HUES6 (cell line): ENCODE data around the gene TIMM22.
"Not testable (repeated sequence)": the region's sequence is repeated elsewhere in the genome, so short reads cannot be mapped to it uniquely, and the experiment has no call there.

Experiments
- H3K27ac ChIP-seq: 2 replicates; pipeline ENCODE4 v1.7.0; 2013; ENCODE audit warnings: low read depth, mild to moderate bottlenecking, low read length, inconsistent platforms
- H3K27me3 ChIP-seq: 2 replicates; pipeline ENCODE4 v1.6.1; 2013; ENCODE audit warnings: low read length; ENCODE audit not compliant: control insufficient read depth, insufficient read depth
- H3K36me3 ChIP-seq: 2 replicates; pipeline ENCODE4 v1.6.1; 2013; ENCODE audit warnings: low read length; ENCODE audit not compliant: control insufficient read depth, insufficient read depth
- H3K4me1 ChIP-seq: 2 replicates; pipeline ENCODE4 v1.6.1; 2013; ENCODE audit warnings: low read length; ENCODE audit not compliant: control insufficient read depth, insufficient read depth
- H3K4me3 ChIP-seq: 2 replicates; pipeline ENCODE4 v1.5.1; 2013; ENCODE audit warnings: low read depth, low read length
- H3K9ac ChIP-seq: one replicate; pipeline ENCODE4 v1.6.1; 2013; ENCODE audit warnings: mild to moderate bottlenecking, low read length
- H3K9me3 ChIP-seq: 2 replicates; pipeline ENCODE4 v1.6.1; 2013; ENCODE audit warnings: low read depth, low read length; ENCODE audit not compliant: control insufficient read depth, insufficient read depth

The TIMM22 gene

GRCh38 chr17:1043601-1044251, 46.8 kb downstream of the TIMM22 start:
- Histone ChIP-seq H3K9ac (no peak overlapping the region), H3K4me3 (no peak overlapping the region), H3K4me1 (peaks cover 13% of the 10 kb centered on the region), H3K27me3 (no peaks in the 10 kb centered on the region), H3K36me3 (no peaks in the 10 kb centered on the region; the same call in 1 of the 2 replicates), H3K27ac (no peak overlapping the region), H3K9me3 (no peaks in the 10 kb centered on the region)

- H3K4me1 ChIP-seq, H3K27ac ChIP-seq, H3K4me3 ChIP-seq, H3K27me3 ChIP-seq, H3K9me3 ChIP-seq, H3K9ac ChIP-seq, H3K36me3 ChIP-seq: not testable (repeated sequence)
Observed at GRCh38 chr17:1044387-1045009, 47.6 kb downstream of the TIMM22 start.

- Histone ChIP-seq H3K36me3 (peaks cover 3% of the 10 kb centered on the region), H3K27me3 (no peaks in the 10 kb centered on the region), H3K4me1 (no peaks in the 10 kb centered on the region), H3K4me3 (no peak overlapping the region), H3K9me3 (no peaks in the 10 kb centered on the region), H3K9ac (no peak overlapping the region), H3K27ac (no peak overlapping the region)
Observed at GRCh38 chr17:1045456-1045855, 48.5 kb downstream of the TIMM22 start.

GRCh38 chr17:1047177-1047878, 50.4 kb downstream of the TIMM22 start:
- Histone ChIP-seq H3K4me1 (no peaks in the 10 kb centered on the region), H3K9ac (no peak overlapping the region), H3K27me3 (no peaks in the 10 kb centered on the region), H3K4me3 (no peak overlapping the region), H3K9me3 (no peaks in the 10 kb centered on the region), H3K27ac (0 out of 2 replicates have a peak overlapping the region, but pooled peaks have one; percentile 6), H3K36me3 (peaks cover 3% of the 10 kb centered on the region)

- H3K4me3 ChIP-seq, result no peak overlapping the region
- H3K9me3 ChIP-seq, result no peaks in the 10 kb centered on the region
- H3K27me3 ChIP-seq, result no peaks in the 10 kb centered on the region
- no peak overlapping the region for H3K27ac ChIP-seq
- H3K9ac ChIP-seq, result no peak overlapping the region
- H3K4me1 ChIP-seq, result no peaks in the 10 kb centered on the region
- peaks cover 3% of the 10 kb centered on the region for H3K36me3 ChIP-seq
Observed at GRCh38 chr17:1047879-1048470, 51.0 kb downstream of the TIMM22 start.

GRCh38 chr17:1048516-1049115, 51.7 kb downstream of the TIMM22 start:
- H3K36me3 ChIP-seq, H3K9me3 ChIP-seq, H3K9ac ChIP-seq: not testable (repeated sequence)

GRCh38 chr17:1049446-1050225, 52.7 kb downstream of the TIMM22 start:
- no peak overlapping the region for H3K27ac ChIP-seq
- no peaks in the 10 kb centered on the region for H3K27me3 ChIP-seq
- H3K4me1 ChIP-seq, result no peaks in the 10 kb centered on the region
- no peaks in the 10 kb centered on the region for H3K9me3 ChIP-seq
- H3K4me3 ChIP-seq, result no peak overlapping the region
- H3K9ac ChIP-seq, result no peak overlapping the region
- peaks cover 8% of the 10 kb centered on the region for H3K36me3 ChIP-seq

More at GRCh38 chr17:1048516-1049115, 51.7 kb downstream of the TIMM22 start:
- H3K27me3 ChIP-seq, H3K4me1 ChIP-seq, H3K27ac ChIP-seq, H3K4me3 ChIP-seq: not testable (repeated sequence)

GRCh38 chr17:1050246-1050995, 53.5 kb downstream of the TIMM22 start:
- peaks cover 8% of the 10 kb centered on the region for H3K36me3 ChIP-seq
- no peak overlapping the region for H3K4me3 ChIP-seq
- H3K9me3 ChIP-seq, result no peaks in the 10 kb centered on the region
- no peak overlapping the region for H3K27ac ChIP-seq
- H3K4me1 ChIP-seq, result no peaks in the 10 kb centered on the region
- no peak overlapping the region for H3K9ac ChIP-seq
- H3K27me3 ChIP-seq, result no peaks in the 10 kb centered on the region

GRCh38 chr17:1050996-1051925, 54.3 kb downstream of the TIMM22 start:
- Histone ChIP-seq H3K27me3 (no peaks in the 10 kb centered on the region), H3K4me1 (no peaks in the 10 kb centered on the region; the same call in 1 of the 2 replicates), H3K9me3 (no peaks in the 10 kb centered on the region), H3K4me3 (no peak overlapping the region), H3K27ac (no peak overlapping the region), H3K36me3 (peaks cover 8% of the 10 kb centered on the region), H3K9ac (no peak overlapping the region)
